Caco-2 (cell line): Measurements from ENCODE around the gene CPSF4. TPM values are rescaled to one million over a fixed set of nuclear protein-coding genes. Genes with fewer than 3 reads are reported as not detected.
A peak's percentile ranks its signal among the peaks of the same experiment; 100 is the strongest.

Experiments
- BruUV-seq: library from RNA; stranded (reverse); fragments of 400-500 nt; replicated peaks from 2 replicates; lab custom pipeline; 2021; lab: Mats Ljungman, UMichigan
- CTCF ChIA-PET: fragments of 300-600 bp; sonication (Branson Sonifier 250); formaldehyde crosslinking; loops from one replicate; lab custom pipeline; 2022; ENCODE audit warnings: antibody characterized with exemption; lab: Charles Lee
- POLR2A ChIA-PET: fragments of 300-600 bp; sonication (Branson Sonifier 250); formaldehyde crosslinking; loops from one replicate; lab custom pipeline; 2022; ENCODE audit warnings: antibody characterized with exemption; lab: Charles Lee
- DNase-seq, 2 experiments: peaks; one replicate each; pipeline versions ENCODE4 v3.0.0 to v3.0.0-alpha.2; 2020 to 2022
- H3K27me3 ChIP-seq: replicated peaks from 2 replicates; pipeline ENCODE4 v1.6.0; 2011; ENCODE audit warnings: low read length; ENCODE audit not compliant: control insufficient read depth, insufficient read depth
- H3K36me3 ChIP-seq: 2 replicates; pipeline ENCODE4 v1.5.1; 2011; ENCODE audit warnings: low read length; ENCODE audit not compliant: control insufficient read depth, insufficient read depth
- H3K4me1 ChIP-seq: fragments of 250-450 bp; sonication (Bioruptor Pico); 2 replicates; pipeline ENCODE4 v1.5.1; 2020; ENCODE audit warnings: mild to moderate bottlenecking
- H3K4me3 ChIP-seq: 2 replicates; pipeline ENCODE4 v1.5.1; 2011; ENCODE audit warnings: low read depth, mild to moderate bottlenecking, control low read depth, low read length
- H3K9me3 ChIP-seq: fragments of 250-450 bp; sonication (Bioruptor Pico); 2 replicates; pipeline ENCODE4 v1.5.1; 2020; ENCODE audit warnings: mild to moderate bottlenecking, moderate library complexity
- H3K27ac Mint-ChIP-seq: one replicate; pipeline ENCODE4 v1.8.0; 2022; ENCODE audit warnings: mixed read lengths; ENCODE audit not compliant: unreplicated experiment
- H3K27me3 Mint-ChIP-seq: one replicate; pipeline ENCODE4 v1.8.0; 2022; ENCODE audit warnings: mixed read lengths; ENCODE audit not compliant: insufficient read depth, unreplicated experiment
- H3K36me3 Mint-ChIP-seq: one replicate; pipeline ENCODE4 v1.8.0; 2022; ENCODE audit warnings: mild to moderate bottlenecking, mixed read lengths; ENCODE audit not compliant: insufficient read depth, unreplicated experiment
- H3K4me1 Mint-ChIP-seq: one replicate; pipeline ENCODE4 v1.8.0; 2022; ENCODE audit warnings: low read depth, mixed read lengths; ENCODE audit not compliant: unreplicated experiment
- H3K4me3 Mint-ChIP-seq: one replicate; pipeline ENCODE4 v1.8.0; 2022; ENCODE audit warnings: mild to moderate bottlenecking, moderate library complexity, mixed read lengths; ENCODE audit not compliant: unreplicated experiment
- H3K9me3 Mint-ChIP-seq: one replicate; pipeline ENCODE4 v1.8.0; 2022; ENCODE audit warnings: mixed read lengths; ENCODE audit not compliant: unreplicated experiment
- intact Hi-C: fragments of 100-400 bp; cut with micrococcal nuclease; formaldehyde crosslinking; loops from one replicate; pipeline ENCODE4 v1.10.0; 2022; ENCODE audit not compliant: unreplicated experiment
- total RNA-seq: library from RNA; stranded (reverse); gene quantifications from 2 replicates; pipeline ENCODE4 v1.2.3, GENCODE V29; 2022
- TF ChIP-seq, protein P1 (sequence below), 2 experiments: fragments of 200-600 bp in 1 of 2; IDR thresholded peaks; 1 replicate in 1 of 2; 2 replicates in 1 of 2; pipeline versions ENCODE4 v1.5.1 to v1.8.0; 2011 to 2022; ENCODE audit warnings: antibody characterized with exemption in 1 of 2, control low read depth in 1 of 2, inconsistent platforms in 1 of 2, low read depth in 1 of 2, low read length in 1 of 2, mild to moderate bottlenecking in 1 of 2, moderate library complexity in 1 of 2; ENCODE audit not compliant: insufficient read depth in 1 of 2, severe bottlenecking in 1 of 2, unreplicated experiment in 1 of 2

The CPSF4 gene
- total RNA-seq, 1 experiment from 2014 or later, result 158 TPM

DNA sequence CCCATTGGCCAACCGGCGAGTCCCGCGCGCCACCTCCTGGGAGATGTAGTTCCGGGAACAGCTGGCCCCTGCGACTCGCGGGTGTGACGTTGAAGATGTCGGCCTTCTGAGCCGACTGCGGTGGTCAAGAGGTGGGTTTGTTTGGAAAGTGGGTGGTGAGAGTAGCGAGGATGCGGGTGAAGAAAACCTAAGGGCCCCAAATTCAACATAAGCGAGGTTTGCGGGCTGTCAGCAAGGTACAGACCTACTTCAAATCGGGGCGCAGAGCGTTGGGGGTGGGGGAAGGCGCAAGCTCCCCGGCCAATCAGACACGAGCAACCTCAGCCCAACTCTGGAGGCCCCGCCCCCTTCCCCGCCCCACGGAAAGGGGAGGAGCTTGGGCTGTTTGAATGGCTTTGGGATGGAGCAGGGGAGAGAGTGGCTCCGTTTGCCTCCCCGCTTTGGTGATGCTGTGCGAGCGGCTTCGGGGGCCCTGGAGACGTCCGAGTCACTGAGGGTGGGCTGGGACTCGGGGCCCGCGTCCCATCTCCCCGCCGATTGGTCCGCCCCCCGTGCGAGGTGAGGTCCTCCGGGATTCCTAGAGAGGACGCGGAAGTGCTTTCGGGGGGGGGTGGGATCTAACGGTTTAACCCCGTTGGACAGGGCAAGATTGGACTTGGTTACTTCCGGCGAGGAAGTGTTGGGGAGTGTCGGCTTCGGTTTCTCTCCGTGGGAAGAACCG, 66.0 kb downstream of the CPSF4 start, which contains the start of gene ZKSCAN5:
Gene ZKSCAN5, plus strand, starts transcription at position 60 of the 721 bp plus-strand sequence. CDS start 1,383 bp downstream, outside the sequence.
- H3K27ac Mint-ChIP-seq, result peak within 1 kb of the TSS; percentile 91
- BruUV-seq, result no TSS peak
- Histone ChIP-seq H3K27me3 (no peaks in the 10 kb centered on the region), H3K4me3 (peak within 1 kb of the TSS; percentile 68), H3K36me3 (no peaks in the 10 kb centered on the region), H3K4me1 (no peaks in the 10 kb centered on the region; the same call in 1 of the 2 replicates), H3K9me3 (no peaks in the 10 kb centered on the region)
- H3K9me3 Mint-ChIP-seq, result no peaks in the 10 kb centered on the region
- TF ChIP-seq, protein P1, sequence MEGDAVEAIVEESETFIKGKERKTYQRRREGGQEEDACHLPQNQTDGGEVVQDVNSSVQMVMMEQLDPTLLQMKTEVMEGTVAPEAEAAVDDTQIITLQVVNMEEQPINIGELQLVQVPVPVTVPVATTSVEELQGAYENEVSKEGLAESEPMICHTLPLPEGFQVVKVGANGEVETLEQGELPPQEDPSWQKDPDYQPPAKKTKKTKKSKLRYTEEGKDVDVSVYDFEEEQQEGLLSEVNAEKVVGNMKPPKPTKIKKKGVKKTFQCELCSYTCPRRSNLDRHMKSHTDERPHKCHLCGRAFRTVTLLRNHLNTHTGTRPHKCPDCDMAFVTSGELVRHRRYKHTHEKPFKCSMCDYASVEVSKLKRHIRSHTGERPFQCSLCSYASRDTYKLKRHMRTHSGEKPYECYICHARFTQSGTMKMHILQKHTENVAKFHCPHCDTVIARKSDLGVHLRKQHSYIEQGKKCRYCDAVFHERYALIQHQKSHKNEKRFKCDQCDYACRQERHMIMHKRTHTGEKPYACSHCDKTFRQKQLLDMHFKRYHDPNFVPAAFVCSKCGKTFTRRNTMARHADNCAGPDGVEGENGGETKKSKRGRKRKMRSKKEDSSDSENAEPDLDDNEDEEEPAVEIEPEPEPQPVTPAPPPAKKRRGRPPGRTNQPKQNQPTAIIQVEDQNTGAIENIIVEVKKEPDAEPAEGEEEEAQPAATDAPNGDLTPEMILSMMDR (IDR thresholded peaks at IDR 0.05; ENCODE audit: insufficient read depth in 1 of 2, low read depth in 1 of 2, low read length in 1 of 2, severe bottlenecking in 1 of 2, unreplicated experiment in 1 of 2), result no peak
- H3K4me1 Mint-ChIP-seq, result peaks cover 6% of the 10 kb centered on the region
- DNase-seq, result peak; percentile 96 to 99
- intact Hi-C loops, result loop anchor here (1.0 to 10.0 kb wide), 2 partner anchors 48 to 190 kb away; partner anchors contain the start of gene FAM200A
- no peaks in the 10 kb centered on the region for H3K27me3 Mint-ChIP-seq
- CTCF ChIA-PET, result interaction anchor here (0.7 to 1.2 kb wide), 2 partner anchors 14 to 415 kb away, joined by 3 read pairs; partner anchors contain the start of gene TRIM4
- H3K36me3 Mint-ChIP-seq, result peaks cover 33% of the 10 kb centered on the region
- peak within 1 kb of the TSS; percentile 85 for H3K4me3 Mint-ChIP-seq
- POLR2A ChIA-PET, result interaction anchor here (0.5 to 1.5 kb wide), 11 partner anchors 17 to 325 kb away, joined by 3 to 12 read pairs (median 3); partner anchors contain the start of genes FAM200A and ZSCAN25

- Mint-ChIP-seq H3K4me1 (peaks cover 6% of the 10 kb centered on the region), H3K9me3 (no peaks in the 10 kb centered on the region), H3K4me3 (peak overlapping the region; percentile 85), H3K27me3 (no peaks in the 10 kb centered on the region), H3K27ac (peak overlapping the region; percentile 91), H3K36me3 (peaks cover 30% of the 10 kb centered on the region)
- Histone ChIP-seq H3K4me3 (peak overlapping the region; percentile 68), H3K9me3 (no peaks in the 10 kb centered on the region), H3K27me3 (no peaks in the 10 kb centered on the region), H3K4me1 (no peaks in the 10 kb centered on the region; the same call in 1 of the 2 replicates), H3K36me3 (no peaks in the 10 kb centered on the region)
- TF ChIP-seq, protein P1 (IDR thresholded peaks at IDR 0.05; ENCODE audit: insufficient read depth in 1 of 2, low read depth in 1 of 2, low read length in 1 of 2, severe bottlenecking in 1 of 2, unreplicated experiment in 1 of 2), result no peak
- POLR2A ChIA-PET, result interaction anchor here (0.5 to 1.5 kb wide), 5 partner anchors 39 to 325 kb away, joined by 3 to 12 read pairs (median 4); partner anchors contain the start of genes FAM200A and ZSCAN25
- intact Hi-C loops, result loop anchor here (10.0 kb wide), 1 partner anchor 190 kb away; no protein-coding TSS in a partner anchor
- DNase-seq, result no peak
- CTCF ChIA-PET, result interaction anchor here (1.2 kb wide), 1 partner anchor 414 kb away, joined by 3 read pairs; the partner anchor contains the start of gene TRIM4
- no TSS peak for BruUV-seq
Measured at GRCh38 chr7:99505324-99505662, 66.5 kb downstream of the CPSF4 start.

Other genes starting within 250 kb of the CPSF4 start
- 0.27 and 0.53 TPM in 2 replicates for gene KPNA7, start 230.8 kb upstream of the CPSF4 start, total RNA-seq
- not detected in 2 replicates for gene MYH16, start 166.1 kb upstream of the CPSF4 start, total RNA-seq
- 190 and 201 TPM in 2 replicates for gene ARPC1A, start 113.0 kb upstream of the CPSF4 start, total RNA-seq
- 128 and 135 TPM in 2 replicates for gene ARPC1B, start 64.2 kb upstream of the CPSF4 start, total RNA-seq
- gene PDAP1, start 30.3 kb upstream of the CPSF4 start, total RNA-seq, result 180 and 191 TPM in 2 replicates
- gene BUD31, start 30.0 kb upstream of the CPSF4 start, total RNA-seq, result 199 and 220 TPM in 2 replicates
- gene PTCD1, start 145 bp upstream of the CPSF4 start, total RNA-seq, result 59.6 TPM in 2 replicates
- 554 and 595 TPM in 2 replicates for gene ATP5MF, start 27.2 kb downstream of the CPSF4 start, total RNA-seq
- 30.1 and 32.3 TPM in 2 replicates for gene ZNF789, start 33.9 kb downstream of the CPSF4 start, total RNA-seq
- 29.6 and 31.8 TPM in 2 replicates for gene ZNF394, start 61.3 kb downstream of the CPSF4 start, total RNA-seq
- 12.4 and 13.3 TPM in 2 replicates for gene ZKSCAN5, start 65.7 kb downstream of the CPSF4 start, total RNA-seq
- gene FAM200A, start 113.2 kb downstream of the CPSF4 start, total RNA-seq, result 5.2 TPM in 2 replicates
- gene ZNF655, start 119.7 kb downstream of the CPSF4 start, total RNA-seq, result 21.1 and 21.2 TPM in 2 replicates
- 0.27 TPM in 1 of 2 replicates, not detected in the other for gene TMEM225B, start 159.3 kb downstream of the CPSF4 start, total RNA-seq
- 21.2 and 22.3 TPM in 2 replicates for gene ZSCAN25, start 178.0 kb downstream of the CPSF4 start, total RNA-seq
- 2.7 and 3.7 TPM in 2 replicates for gene CYP3A5, start 241.1 kb downstream of the CPSF4 start, total RNA-seq